ENCODE results near the gene NSG1.

GRCh38 chr4:4432341-4433125 lies 45.6 kb downstream of the NSG1 start:
- TF ChIP-seq CTCF (IDR thresholded peaks at IDR 0.05) (no peak), POLR2A (IDR thresholded peaks at IDR 0.05; ENCODE audit: low read depth) (no peak), EP300 (IDR thresholded peaks at IDR 0.05) (no peak), POLR2AphosphoS5 (IDR thresholded peaks at IDR 0.05) (no peak)
